Stimulated activated CD4-positive, alpha-beta T cell treated with anti-CD3 and anti-CD28 coated beads, Interleukin-1b, Interleukin-23, amount 100 ng/mL, for 48 hours (primary cell): ENCODE data around the gene C22orf23.
"Not testable (repeated sequence)": the region's sequence is repeated elsewhere in the genome, so short reads cannot be mapped to it uniquely, and the experiment has no call there.

Experiments used
- DNase-seq: peaks from one replicate; pipeline ENCODE4 v3.0.0-alpha.2; 2020

C22orf23 gene

DNA sequence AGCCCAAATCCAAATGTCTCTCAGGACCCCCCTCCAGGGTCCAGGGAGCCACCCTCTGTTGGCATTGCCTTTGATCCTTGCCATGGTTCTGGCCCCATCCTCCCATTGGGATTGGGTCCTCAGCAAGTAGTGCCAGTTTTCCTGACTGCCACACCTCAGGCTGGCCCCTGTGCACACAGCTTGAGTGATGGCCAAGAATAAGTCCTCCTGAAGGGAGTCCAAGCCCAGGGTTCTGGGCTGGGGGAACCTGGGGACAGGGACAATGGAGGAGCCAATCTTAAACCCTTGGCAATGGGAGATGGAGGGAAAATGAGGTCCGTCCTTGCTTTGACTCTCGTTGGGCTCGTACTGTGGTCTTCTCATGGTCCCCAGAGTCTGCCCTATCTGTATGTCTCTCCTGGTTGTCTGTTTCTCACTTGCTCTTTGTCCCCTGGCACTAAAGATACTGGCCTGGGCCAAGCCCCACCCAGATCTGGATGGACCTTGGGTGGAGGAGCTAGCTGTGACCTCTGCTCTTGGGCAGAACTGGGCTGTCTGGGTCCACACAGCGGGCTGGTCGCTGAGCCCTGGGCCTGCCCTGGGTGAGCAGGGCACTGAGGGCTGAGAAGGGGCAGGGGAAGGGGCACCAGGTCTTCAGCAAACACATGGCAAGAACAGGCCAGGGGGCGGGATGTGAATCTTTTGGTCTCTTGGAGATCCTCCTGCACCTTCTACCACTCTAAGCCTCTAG is 28.0 kb upstream of the C22orf23 start:
- DNase-seq: no peak

DNA sequence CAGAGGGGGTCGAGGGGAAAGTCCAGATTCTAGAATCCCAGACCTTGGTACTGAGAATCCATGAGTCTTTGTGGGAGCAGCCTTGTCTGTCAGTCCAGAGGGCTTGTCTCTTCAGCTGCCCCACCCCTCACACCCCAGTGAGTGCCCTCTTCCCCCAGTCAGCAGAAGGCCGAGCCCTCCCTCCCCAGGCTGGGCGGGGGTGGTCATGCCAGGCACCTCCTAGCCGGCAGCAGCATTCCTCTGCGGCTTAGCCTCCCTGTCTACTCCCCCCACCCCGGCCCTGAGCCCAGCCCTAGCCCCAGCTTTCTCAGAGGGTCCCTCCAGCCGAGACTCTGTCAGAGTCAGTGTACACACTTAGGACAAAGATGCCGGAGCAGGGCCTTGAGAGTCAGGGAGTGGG is 26.4 kb upstream of the C22orf23 start:
- DNase-seq: no peak

DNA sequence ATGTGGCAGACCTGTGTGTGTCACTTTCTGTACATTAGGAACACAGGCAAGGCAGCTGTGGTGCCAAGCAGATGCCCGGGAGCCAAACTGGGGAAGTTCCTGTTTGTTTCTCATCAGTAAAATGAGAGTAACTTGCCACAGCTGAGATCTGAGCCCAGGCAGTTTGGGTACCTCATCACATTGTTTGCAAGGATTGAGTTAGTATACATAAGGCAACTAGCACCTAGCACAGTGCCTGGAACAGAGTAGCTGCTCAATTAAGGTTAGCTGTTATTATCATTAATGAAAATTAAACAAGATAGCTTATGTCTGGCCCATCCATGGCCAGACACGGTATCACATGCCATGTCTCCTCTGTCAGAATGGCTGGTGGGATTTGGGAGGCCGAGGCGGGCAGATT is 23.1 kb upstream of the C22orf23 start:
- no peak for DNase-seq

DNA sequence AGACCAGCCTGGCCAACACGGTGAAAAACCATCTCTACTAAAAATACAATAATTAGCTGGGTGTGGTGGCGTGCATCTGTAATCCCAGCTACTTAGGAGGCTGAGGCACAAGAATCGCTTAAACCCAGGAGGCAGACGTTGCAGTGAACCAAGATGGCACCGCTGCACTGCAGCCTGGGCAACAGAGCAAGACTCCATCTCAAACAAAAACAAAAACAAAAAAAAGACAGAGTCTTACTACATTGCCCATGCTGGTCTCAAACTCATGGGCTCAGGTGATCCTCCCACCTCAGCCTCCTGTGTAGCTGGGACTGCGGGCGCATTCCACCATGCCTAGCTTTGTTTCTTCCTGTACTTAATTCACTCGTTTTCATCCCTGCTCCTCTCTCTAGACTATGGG is 22.6 kb upstream of the C22orf23 start:
- not testable (repeated sequence) for DNase-seq

DNA sequence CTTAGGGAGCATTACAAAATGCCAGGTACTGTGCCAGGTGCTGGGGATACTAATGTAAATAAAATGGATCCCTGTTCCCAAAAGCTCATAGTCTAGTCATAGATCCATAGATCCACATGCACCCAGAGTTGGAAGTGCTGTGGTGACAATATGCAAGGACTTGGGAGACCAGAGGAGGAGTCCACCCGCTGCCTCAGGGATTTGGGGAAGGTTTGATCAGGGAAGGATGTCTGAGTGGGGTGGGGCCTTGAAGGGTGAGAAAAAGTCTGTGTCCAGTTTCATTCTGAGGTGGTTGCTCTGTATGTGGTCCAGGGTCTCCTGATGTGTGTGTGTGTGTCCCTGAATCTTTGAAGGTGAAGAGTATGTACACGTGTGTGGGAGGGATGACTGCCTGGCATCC is 21.8 kb upstream of the C22orf23 start:
- no peak for DNase-seq

DNA sequence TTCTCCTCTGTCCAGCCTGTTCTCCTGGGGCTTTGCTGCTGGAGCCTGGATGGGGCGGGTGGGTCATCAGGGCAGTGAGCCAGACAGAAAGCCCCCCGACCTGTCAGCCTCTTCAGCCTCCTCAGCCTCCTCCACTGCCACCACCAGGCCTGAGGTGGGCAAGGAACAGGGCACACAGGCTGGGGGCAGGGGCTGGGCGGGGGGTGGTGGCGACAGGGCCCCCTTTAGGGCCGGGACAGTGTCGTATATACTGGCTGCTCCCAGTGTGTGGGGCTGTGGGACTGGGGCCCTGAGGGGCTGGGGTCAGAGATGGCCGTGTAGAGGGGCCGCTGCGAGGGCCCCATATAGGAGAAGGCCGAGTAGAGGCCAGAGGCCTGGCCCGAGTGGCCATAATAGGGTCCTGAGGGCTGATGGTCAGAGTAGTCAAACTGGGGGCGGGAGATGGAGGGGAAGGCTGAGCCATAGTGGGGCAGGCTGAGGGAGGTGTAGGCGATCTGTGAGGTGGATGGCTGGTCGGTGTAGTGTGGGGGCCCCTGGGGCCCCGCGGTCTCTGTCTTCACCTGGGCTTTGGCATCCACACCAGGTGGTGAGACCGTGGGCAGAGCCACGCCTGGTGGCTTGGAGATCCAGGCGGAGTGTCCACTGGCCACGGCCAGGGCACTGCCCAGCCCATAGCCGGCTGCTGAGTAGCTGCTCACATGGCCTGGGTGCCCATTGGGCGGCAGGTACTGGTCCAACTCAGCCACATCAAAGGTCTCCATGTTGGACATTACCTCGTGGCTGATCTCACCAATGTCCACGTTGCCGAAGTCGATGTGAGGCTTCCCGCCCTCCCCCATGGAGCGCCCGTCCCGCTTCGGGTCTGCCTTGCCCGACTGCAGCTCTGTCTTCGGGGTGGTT is 20.1 kb upstream of the C22orf23 start:
- DNase-seq: no peak

DNA sequence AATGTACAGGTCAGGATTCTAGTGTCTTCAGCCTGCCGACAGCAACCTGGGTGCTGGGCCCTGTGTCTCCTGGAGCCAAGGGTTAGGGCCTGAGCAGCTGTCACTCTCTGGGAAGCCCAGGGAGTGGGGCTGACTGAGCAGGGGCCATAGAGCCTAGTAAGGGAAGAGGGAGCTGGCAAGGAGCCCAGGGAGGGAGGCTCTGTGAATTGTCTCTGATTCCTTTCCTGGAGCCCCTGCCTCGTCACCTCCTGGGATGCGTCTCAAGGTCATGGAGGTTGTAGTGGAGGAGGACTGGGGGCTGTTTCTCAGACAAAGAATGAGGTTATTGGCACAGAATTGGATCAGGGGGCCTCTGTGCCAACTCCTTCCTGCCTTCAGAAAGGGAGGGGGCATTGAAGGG is 19.1 kb upstream of the C22orf23 start:
- no peak for DNase-seq

DNA sequence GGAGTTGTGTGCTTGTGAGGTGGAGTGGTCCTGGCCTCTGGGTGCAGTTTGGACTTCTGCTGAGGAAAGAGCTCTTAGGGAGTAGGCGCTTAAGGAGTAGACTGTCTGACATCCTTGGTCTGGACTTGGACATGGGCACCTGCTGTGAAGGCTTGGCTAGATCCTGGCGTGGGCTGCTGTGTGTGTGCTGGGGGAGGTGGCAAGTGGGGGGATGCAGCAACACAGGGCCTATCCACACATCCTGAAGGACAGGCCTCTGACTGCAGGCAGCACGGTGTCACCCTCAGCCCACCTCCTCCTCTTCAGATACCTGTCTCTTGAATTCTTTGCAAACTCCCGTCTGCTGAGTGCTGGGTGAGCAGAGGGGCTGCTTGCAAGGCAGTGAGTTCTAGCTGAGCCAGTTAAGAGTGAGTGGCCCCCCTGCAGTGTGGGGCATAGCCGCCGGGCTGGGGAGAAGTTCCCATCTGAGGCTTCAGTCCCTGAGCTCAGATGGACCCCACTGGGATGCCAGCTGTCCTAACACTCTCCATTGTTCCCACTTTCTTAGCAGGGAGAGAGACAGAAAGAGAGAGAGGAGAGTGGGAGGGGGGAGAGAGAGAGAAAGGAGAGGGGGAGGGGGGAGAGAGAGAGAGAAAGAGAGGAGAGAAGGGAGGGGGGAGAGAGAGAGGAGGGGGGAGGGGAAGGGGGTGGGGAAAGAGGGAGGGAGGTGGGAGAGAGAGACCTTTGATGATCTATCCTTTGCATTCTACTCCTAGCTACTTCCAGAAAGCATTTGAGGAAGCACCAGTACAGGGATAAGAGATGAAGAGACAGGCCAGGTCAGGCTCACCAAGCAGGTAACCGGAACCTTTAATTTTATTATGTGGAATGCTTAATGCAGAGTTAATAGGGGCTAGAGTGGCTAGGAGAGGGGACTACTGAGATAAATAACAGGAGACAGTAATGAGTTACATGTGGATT is 18.4 kb upstream of the C22orf23 start:
- no peak for DNase-seq

DNA sequence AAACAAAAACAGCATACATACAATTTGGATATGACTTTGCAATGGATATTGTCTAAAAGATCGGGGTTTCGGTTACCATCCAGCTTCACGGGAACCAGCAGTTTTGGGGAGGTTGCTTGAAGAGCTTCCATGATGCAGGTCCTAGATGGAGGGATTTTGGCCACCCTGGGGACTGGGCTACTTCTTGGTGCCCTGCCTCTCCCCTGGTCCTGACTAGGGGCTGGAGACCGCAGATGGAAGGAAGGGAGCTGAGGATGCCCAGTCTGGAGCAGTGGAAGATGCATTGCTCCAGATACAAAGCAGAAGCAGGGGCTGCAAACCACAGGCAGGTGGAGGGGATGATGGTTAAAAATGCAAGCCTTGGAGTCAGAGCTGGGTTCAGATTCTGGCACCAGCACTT is 17.5 kb upstream of the C22orf23 start:
- DNase-seq: no peak

DNA sequence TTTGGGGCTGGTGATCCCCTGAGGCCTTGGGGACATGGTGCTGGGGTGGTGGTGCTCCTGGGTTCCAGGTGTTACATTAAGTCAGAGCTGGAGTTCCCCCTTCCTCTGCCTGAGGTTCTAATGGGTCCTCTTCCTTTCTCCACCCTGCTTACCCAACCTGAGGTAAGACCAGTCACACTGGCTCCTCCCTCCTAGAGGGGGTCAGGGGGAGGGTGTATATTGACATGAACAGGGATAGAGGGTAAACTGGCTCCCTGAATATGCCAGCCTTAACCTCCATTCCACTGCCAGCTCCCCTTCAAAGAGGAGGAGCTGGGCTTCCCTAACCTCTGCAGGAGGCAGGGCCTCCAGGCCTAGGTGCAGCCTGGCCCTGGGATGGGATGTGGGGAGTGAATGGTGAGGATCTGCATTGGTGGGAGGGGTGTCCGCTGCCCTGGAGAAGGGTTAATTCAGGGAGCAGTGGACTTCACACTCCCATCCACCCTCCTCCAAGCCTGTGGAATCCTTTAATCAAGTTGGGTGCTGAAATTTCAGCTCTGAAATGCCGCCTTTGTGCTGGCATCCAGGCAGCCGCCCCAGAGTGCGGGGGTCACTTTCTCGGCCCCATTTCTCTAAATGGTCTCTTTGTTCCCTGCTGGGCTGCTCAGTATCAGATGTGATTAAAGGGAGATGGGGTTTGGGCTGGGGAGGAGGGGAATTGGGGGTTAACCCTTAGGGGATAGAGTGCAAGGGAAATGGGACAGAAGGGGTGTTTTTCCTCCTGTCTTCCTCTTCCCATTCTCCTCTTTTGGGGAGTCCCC is 15.3 kb upstream of the C22orf23 start:
- DNase-seq: no peak

DNA sequence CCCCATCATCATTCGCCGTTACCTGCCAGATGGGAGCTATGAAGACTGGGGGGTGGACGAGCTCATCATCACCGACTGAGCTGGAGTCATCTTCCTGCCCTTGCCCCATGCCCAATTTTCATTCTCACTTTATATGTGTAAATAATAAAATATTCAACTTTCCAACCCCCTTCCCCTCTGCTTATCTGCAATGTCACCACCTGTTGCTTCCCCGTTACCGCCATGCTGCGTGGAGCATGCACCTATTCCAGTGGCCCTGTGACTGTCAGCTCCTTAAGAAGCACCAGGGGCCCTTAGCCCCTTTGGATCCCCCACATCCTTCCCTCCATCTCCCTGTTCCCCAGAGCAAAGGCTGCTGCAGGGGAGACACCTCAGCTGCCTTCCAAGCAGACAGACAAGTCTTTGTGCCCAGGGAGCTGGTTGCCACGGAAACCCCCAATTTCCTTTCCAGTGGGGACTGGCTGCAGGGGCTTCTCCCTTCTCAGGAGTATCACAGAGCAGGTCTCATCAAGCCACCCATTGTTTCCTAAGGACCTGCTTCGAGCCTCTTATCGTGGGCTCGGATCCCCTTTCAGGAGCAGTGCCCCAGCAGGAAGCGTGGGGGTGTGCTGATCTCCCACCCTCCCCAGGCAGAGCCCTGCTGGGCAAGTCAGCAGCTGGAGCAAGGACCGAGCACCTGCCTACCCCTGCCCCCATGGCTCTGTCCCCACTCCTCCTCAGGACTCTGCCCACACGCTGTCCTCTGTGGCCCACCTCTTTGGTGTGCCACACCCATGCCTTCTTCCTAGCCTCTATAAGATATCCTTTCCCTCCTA is 14.4 kb upstream of the C22orf23 start:
- no peak for DNase-seq

DNA sequence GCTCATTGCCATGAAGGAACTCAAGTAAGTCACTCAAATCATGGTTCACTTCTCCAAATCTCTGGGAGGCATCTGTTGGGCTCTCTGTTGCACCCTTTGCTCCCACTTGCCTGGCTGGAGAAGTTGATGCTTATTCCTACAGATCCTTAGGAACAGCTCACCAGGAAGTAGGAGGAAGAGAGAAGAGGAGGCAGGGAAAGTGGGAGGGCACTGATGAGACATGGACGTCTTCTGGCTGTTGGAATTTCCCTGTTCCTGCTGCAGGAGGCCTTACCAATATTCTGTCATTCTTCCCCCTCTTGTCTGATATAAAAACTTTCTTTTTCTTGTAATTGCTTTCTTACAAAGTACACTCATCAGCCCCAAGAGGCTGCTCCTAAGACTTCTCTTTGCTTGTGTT is 13.7 kb upstream of the C22orf23 start:
- DNase-seq: no peak

DNA sequence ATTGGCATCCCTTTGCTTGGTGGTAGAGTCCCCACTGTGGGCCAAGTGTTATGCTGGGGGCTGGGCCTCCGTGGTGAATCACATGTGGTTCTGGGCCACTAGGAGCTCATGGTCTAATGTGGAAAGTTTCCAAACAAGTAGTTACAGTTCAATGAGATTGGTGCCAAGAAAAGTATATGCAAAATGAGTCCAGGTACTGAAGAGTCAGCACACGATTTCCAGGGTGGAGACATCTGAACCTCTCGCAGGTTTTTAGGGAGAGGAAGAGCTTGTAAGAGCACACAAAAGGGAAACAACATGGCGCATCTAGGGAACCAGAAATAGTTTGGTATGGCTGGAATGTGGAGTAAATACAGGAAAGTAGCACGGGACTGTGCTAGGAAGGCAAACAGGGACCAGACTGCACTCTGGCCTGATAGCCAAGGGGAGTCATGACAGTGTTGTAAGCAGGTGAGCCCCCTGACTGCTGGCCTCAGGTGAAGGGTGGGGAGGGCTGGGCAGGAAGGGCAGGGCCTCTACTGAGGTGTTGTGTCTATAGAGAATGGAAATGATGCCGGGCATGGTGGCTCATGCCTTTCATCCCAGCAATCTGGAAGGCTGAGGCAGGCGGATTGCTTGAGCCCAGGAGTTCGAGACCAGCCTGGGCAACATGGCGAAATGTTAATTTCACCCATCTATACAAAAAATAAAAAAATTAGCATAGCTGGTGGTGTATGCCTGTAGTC is 12.7 kb upstream of the C22orf23 start:
- DNase-seq: no peak

DNA sequence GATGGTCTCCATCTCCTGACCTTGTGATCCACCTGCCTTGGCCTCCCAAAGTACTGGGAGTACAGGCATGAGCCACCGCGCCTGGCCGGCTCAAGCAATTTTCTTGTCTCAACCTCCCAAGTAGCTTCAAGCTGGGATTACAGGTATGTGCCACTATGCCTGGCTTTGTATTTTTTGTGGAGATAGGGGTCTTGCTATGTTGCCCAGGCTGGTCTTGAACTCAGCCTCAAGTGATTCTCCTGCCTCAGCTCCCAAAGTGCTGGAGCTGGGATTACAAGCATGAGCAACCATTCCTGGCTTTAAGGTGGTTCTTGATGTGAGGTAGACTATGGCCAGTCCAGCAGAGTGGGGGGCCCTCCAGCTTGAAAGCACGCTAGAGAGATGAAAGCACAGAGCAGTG is 7.7 kb upstream of the C22orf23 start:
- no peak for DNase-seq

DNA sequence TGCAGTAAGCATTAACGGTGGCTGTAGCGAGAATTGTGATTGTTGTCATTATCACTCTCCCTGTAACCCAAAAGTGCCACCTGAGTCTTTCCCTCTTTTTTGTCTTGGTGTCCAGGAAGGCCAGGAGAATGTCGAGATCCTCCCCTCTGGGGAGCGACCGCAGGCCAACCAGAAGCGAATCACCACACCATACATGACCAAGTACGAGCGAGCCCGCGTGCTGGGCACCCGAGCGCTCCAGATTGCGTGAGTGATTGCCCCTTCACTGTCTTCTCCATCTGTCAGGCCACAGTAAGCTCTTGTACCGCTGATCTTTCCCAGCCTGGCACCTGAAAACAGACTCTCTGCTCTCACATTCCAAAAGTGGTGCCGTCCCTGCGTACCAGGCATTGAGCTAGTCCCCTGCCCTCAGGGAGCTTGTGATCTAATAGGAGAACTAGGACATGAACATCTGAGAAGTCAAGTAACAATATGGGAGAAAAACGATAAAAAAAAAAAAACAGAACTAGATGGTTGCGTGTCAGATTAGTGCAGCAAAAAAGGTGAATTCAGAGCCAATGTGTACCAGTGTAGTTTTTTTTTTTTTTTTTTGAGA is 5.9 kb upstream of the C22orf23 start:
- no peak for DNase-seq

DNA sequence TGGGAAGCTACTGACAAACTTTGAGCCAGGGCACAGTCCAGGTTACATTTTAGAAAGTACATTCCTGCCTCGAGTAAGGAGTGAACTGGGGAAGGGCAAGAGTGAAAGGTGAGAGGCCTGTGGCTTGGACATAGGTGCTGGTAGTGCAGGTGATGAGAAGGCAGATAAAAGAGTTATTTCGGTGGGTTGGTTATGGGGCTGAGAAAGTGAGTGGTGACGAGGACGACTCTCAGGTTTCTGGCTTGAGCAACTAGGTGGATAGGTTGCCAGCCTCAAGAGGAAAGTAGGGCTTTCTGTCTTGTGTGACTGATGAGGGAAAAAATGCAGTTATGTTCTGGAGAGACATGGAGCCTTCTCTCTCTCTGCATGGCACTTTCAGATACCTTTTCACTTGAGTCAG is 3.8 kb upstream of the C22orf23 start:
- DNase-seq: no peak

DNA sequence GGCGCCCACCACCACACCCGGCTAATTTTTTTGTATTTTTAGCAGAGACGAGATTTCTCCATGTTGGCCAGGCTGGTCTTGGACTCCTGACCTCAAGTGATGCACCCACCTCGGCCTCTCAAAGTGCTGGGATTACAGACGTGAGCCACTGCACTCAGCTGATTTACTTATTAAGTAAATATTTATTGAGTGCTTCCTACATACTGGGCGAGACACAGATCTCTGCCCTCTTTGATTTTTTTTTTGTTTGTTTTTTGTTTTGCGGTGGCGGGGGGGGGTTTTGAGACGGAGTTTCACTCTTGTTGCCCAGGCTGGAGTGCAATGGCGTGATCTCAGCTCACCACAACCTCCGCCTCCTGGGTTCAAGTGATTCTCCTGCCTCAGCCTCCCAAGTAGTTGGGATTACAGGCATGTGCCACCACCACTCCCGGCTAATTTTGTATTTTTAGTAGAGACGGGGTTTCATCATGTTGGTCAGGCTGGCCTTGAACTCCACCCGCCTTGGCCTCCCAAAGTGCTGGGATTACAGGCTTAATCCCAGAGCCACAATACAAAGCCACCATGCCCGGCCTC is 2.5 kb upstream of the C22orf23 start:
- DNase-seq: not testable (repeated sequence)

DNA sequence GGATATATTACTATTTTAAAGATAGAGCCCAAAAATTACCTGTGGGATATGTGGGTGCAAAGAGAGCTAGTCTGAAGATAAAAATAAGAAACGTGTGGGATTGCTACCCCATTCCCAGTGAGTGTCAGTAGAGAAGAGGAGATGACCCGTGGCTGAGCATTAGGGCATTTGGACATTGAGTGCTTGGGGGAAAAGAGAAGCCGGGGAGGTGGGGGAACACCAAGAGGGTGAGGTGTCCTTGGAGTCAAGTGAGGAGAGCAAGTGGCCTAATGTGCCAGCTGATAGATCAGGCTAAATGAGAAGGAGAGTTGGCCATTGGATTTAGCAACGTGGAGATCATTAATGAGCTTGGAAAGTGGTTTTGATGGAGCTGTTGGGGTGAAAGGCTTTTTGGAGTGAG is 1.3 kb upstream of the C22orf23 start:
- DNase-seq: no peak

DNA sequence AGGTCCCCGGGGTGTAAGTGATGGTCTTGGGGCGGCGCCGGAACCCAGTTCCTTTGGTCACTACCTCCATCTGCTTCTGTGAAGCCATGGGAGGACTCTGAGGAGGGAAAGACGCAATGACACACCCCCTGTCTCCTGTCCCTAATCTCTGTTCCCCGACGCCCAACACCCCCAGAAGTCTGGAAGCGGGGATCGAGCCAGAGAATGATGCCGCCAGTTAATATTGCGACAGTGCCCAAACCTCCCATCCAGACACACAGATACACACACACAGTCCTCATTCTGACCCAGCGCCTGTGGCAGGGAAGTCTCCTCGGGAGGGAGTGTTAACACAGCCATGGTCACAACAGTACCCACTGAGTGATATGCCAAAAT is 352 bp downstream of the C22orf23 start:
- DNase-seq: no peak

DNA sequence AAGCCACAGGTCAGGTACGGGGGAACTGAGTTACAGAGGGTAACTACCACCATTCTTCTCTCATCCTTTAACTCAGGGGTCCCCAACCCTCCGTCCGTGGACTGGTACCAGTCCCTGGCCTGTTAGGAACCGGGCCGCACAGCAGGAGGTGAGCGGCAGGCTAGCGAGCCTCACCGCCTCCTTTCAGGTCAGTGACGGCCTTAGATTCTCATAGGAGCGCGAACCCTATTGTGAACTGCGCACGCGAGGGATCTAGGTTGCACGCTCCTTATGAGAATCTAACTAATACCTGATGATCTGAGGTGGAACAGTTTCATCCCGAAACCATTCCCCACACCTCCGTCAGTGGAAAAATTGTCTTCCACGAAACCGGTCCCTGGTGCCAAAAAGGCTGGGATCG is 772 bp downstream of the C22orf23 start:
- not testable (repeated sequence) for DNase-seq
